SK-N-SH treated with all-trans-retinoic acid at 6 μM for 48 hours (cell line): ENCODE measurements around the gene ELMO1.

Experiments
- ARNTL ChIP-seq: fragments of 450-650 bp; formaldehyde crosslinking; IDR thresholded peaks from 2 replicates; pipeline ENCODE4 v1.5.0; 2020; ENCODE audit warnings: low read depth, mild to moderate bottlenecking, moderate library complexity, borderline replicate concordance
- BACH2 ChIP-seq: fragments of 250-450 bp; sonication (Bioruptor Pico); IDR thresholded peaks from 2 replicates; pipeline ENCODE4 v1.9.0; 2021; ENCODE audit warnings: mild to moderate bottlenecking, borderline replicate concordance
- CSDC2 ChIP-seq: fragments of 250-450 bp; sonication (Bioruptor Pico); IDR thresholded peaks from 2 replicates; pipeline ENCODE4 v1.5.0; 2020; ENCODE audit warnings: mild to moderate bottlenecking, moderate library complexity
- GLIS3 ChIP-seq: fragments of 250-450 bp; sonication (Bioruptor Pico); IDR thresholded peaks from 2 replicates; pipeline ENCODE4 v1.5.0; 2020; ENCODE audit warnings: mild to moderate bottlenecking, moderate library complexity
- OSR1 ChIP-seq: fragments of 250-450 bp; sonication (Bioruptor Pico); IDR thresholded peaks from 2 replicates; pipeline ENCODE4 v1.8.0; 2022; ENCODE audit warnings: moderate library complexity, mild to moderate bottlenecking, inconsistent platforms
- PPARA ChIP-seq: fragments of 250-450 bp; sonication (Bioruptor Pico); IDR thresholded peaks from 2 replicates; pipeline ENCODE4 v1.5.0; 2020; ENCODE audit warnings: mild to moderate bottlenecking, borderline replicate concordance
- TOX ChIP-seq: fragments of 250-450 bp; sonication (Bioruptor Pico); IDR thresholded peaks from 2 replicates; pipeline ENCODE4 v1.8.0; 2021; ENCODE audit warnings: mild to moderate bottlenecking, moderate library complexity, borderline replicate concordance
- ZC3H10 ChIP-seq: fragments of 250-450 bp; sonication (Bioruptor Pico); IDR thresholded peaks from 2 replicates; pipeline ENCODE4 v1.5.1; 2021; ENCODE audit warnings: mild to moderate bottlenecking, moderate library complexity
- ZNF565 ChIP-seq: fragments of 450-650 bp; formaldehyde crosslinking; conservative IDR thresholded peaks from 2 replicates; pipeline ENCODE4 v1.5.0; 2020; ENCODE audit warnings: low read depth, mild to moderate bottlenecking, moderate library complexity
- ZNF70 ChIP-seq: fragments of 450-650 bp; formaldehyde crosslinking; IDR thresholded peaks from 2 replicates; pipeline ENCODE4 v1.5.0; 2020; ENCODE audit warnings: mild to moderate bottlenecking, moderate library complexity

DNA sequence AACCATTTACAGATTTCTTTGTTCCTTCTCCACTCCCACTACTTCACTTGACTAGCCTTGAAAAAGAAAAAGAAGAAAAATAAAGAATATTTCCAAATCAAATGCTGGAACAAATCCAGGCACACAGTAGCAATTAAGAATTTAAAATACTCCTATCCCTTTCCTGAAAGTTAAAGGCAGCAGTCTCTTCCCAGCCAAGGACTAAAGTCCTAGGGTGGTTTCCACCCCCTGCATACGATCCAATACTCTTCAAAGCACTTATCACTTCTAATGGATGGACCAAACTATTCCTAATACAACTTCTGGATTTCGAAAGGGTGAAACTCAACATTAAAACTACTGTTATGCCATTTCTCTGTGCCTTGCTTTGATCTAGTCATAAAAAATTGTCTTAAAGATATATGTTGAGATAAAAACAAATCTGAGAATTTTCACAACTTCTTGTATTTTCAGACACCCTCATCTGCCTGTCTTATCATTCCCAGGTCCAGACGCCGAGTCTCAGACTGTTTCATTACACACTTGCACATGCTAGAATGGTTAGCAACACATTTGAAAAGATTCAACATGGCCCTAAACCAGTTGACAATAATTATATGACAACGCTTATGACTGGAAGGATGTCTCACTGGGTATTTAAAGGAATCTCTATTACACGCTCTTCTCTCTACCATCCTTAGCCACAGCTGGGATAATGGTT is 13.4 kb downstream of the ELMO1 start:
- no peak for TF ChIP-seq ZC3H10 (CRISPR knock-in tag)
- TF ChIP-seq ZNF565 (CRISPR knock-in tag), result no peak
- TF ChIP-seq OSR1 (CRISPR knock-in tag), result no peak
- no peak for TF ChIP-seq ARNTL (CRISPR knock-in tag)
- no peak for TF ChIP-seq TOX (CRISPR knock-in tag)
- TF ChIP-seq CSDC2, result no peak
- no peak for TF ChIP-seq PPARA (CRISPR knock-in tag)
- no peak for TF ChIP-seq ZNF70 (CRISPR knock-in tag)
- no peak for TF ChIP-seq GLIS3 (CRISPR knock-in tag)
- no peak for TF ChIP-seq BACH2 (CRISPR knock-in tag)
